ENCODE measurements around the gene SLC5A11. TPM values are rescaled to one million over a fixed set of nuclear protein-coding genes. Genes with fewer than 3 reads are reported as not detected.

The SLC5A11 gene
- total and polyA plus RNA-seq, 3 donors from 2014 or later, result 0.39 to 1.3 (median 0.78) TPM

GRCh38 chr16:24819462-24820040 is 26.2 kb upstream of the SLC5A11 start:
- no peak overlapping the region for H3K27ac ChIP-seq
- H3K4me1 ChIP-seq, result peaks cover 19% of the 10 kb centered on the region
- 79 to 82% methylated on average over 2 of the region's 2 CpGs for whole genome bisulfite sequencing, 2 donors
- TF ChIP-seq POLR2A (IDR thresholded peaks at IDR 0.05) (no peak), CTCF (IDR thresholded peaks at IDR 0.05) (no peak)
- no peaks in the 10 kb centered on the region for H3K9me3 ChIP-seq
- no peak for DNase-seq
- H3K27me3 ChIP-seq, result no peaks in the 10 kb centered on the region
- H3K4me3 ChIP-seq, result no peak overlapping the region
- intact Hi-C loops (cut with DNase I; ENCODE audit: low total_unique reads), result no loop called here
- no peaks in the 10 kb centered on the region for H3K36me3 ChIP-seq (ENCODE audit: low read depth, missing control alignments)

- Histone ChIP-seq H3K4me3 (no peak overlapping the region), H3K9me3 (no peaks in the 10 kb centered on the region), H3K36me3 (ENCODE audit: low read depth, missing control alignments) (no peaks in the 10 kb centered on the region), H3K4me1 (peaks cover 19% of the 10 kb centered on the region), H3K27ac (no peak overlapping the region), H3K27me3 (no peaks in the 10 kb centered on the region)
- TF ChIP-seq POLR2A (IDR thresholded peaks at IDR 0.05) (no peak), CTCF (IDR thresholded peaks at IDR 0.05) (no peak)
- 80 to 83% methylated on average over 1 of the region's 1 CpG for WGBS, 2 donors
- intact Hi-C loops (cut with DNase I; ENCODE audit: low total_unique reads), result no loop called here
- no peak for DNase-seq
These were observed 25.2 kb upstream of the SLC5A11 start for GRCh38 chr16:24820522-24820921.

- H3K4me3 ChIP-seq, result no peak overlapping the region
These were observed 24.6 kb upstream of the SLC5A11 start for GRCh38 chr16:24821129-24821528.

GRCh38 chr16:24822542-24822941 is 23.2 kb upstream of the SLC5A11 start:
- intact Hi-C loops (cut with DNase I; ENCODE audit: low total_unique reads), result no loop called here
- Histone ChIP-seq H3K9me3 (no peaks in the 10 kb centered on the region), H3K36me3 (ENCODE audit: low read depth, missing control alignments) (no peaks in the 10 kb centered on the region), H3K27me3 (no peaks in the 10 kb centered on the region), H3K4me1 (peaks cover 19% of the 10 kb centered on the region), H3K27ac (peak overlapping the region in 1 of 2 donors; percentile 59), H3K4me3 (no peak overlapping the region)
- no peak for TF ChIP-seq POLR2A (IDR thresholded peaks at IDR 0.05)
- TF ChIP-seq CTCF (IDR thresholded peaks at IDR 0.05), result no peak
- DNase-seq, result no peak
- 71 to 72% methylated on average over 10 of the region's 10 CpGs for WGBS, 2 donors

More at GRCh38 chr16:24821129-24821528, 24.6 kb upstream of the SLC5A11 start:
- no peak for TF ChIP-seq CTCF (IDR thresholded peaks at IDR 0.05)
- TF ChIP-seq POLR2A (IDR thresholded peaks at IDR 0.05), result no peak
- peak overlapping the region in 1 of 2 donors; percentile 30 for H3K27ac ChIP-seq
- no peaks in the 10 kb centered on the region for H3K9me3 ChIP-seq
- H3K36me3 ChIP-seq (ENCODE audit: low read depth, missing control alignments), result no peaks in the 10 kb centered on the region
- WGBS, 2 donors, result 67 to 81% methylated on average over 9 of the region's 9 CpGs
- H3K4me1 ChIP-seq, result peaks cover 19% of the 10 kb centered on the region
- no peak for DNase-seq
- intact Hi-C loops (cut with DNase I; ENCODE audit: low total_unique reads), result no loop called here
- no peaks in the 10 kb centered on the region for H3K27me3 ChIP-seq

GRCh38 chr16:24822974-24823373 is 22.8 kb upstream of the SLC5A11 start:
- H3K36me3 ChIP-seq (ENCODE audit: low read depth, missing control alignments), result no peaks in the 10 kb centered on the region
- no peak for DNase-seq
- TF ChIP-seq CTCF (IDR thresholded peaks at IDR 0.05) (no peak), POLR2A (IDR thresholded peaks at IDR 0.05) (no peak)
- WGBS, 2 donors, result 55 to 73% methylated on average over 2 to 8 of the region's 8 CpGs
- H3K9me3 ChIP-seq, result no peaks in the 10 kb centered on the region
- H3K4me3 ChIP-seq, result no peak overlapping the region
- peak overlapping the region in 1 of 2 donors; percentile 59 for H3K27ac ChIP-seq
- peaks cover 20% of the 10 kb centered on the region for H3K4me1 ChIP-seq
- intact Hi-C loops (cut with DNase I; ENCODE audit: low total_unique reads), result no loop called here
- no peaks in the 10 kb centered on the region for H3K27me3 ChIP-seq

Data from testis (tissue), 3 donors.